ENCODE measurements around the gene ARNT2. TPM values are rescaled to one million over a fixed set of nuclear protein-coding genes. Genes with fewer than 3 reads are reported as not detected.

Gene ARNT2
- polyA plus RNA-seq, 1 of the 3 experiments (the other 2 are of a cell fraction), result 17.0 TPM

- H3K36me3 ChIP-seq (replicated peaks in 1 of 2; ENCODE audit: control insufficient read depth in 1 of 2, insufficient read depth in 2 of 2, low read length in 1 of 2), result peaks cover 3 to 5% of the 10 kb centered on the region in 2 experiments
- CTCF ChIA-PET, result interaction anchor here (1.0 to 16.5 kb wide), 8 partner anchors 9 to 512 kb away, joined by 3 to 185 read pairs (median 30); partner anchors contain the start of gene CEMIP
- H3K79me2 ChIP-seq (ENCODE audit: insufficient read depth), result no peaks in the 10 kb centered on the region
- H3K27me3 ChIP-seq (ENCODE audit: insufficient read depth), result no peaks in the 10 kb centered on the region
- POLR2A ChIA-PET, result no interaction called here
- peaks cover 7 to 13% of the 10 kb centered on the region in 2 experiments; a peak in 3 of 4 replicates for H3K4me1 ChIP-seq (ENCODE audit: control insufficient read depth in 1 of 2, insufficient read depth in 2 of 2, low read depth in 1 of 2, low read length in 1 of 2)
- WGBS (ENCODE audit: low lambda C conversion rate), result 96% methylated on average over 3 of the region's 3 CpGs
- H3K9me3 ChIP-seq, result no peaks in the 10 kb centered on the region
- H3K27ac ChIP-seq (ENCODE audit: low read depth in 2 of 2, low read length in 1 of 2), result no peak overlapping the region
- H3K4me2 ChIP-seq, result no peak overlapping the region
- H3K9ac ChIP-seq, result no peak overlapping the region
- H3F3A ChIP-seq (replicated peaks; ENCODE audit: insufficient read depth), result peaks cover 8% of the 10 kb centered on the region
- no peak for DNase-seq
- no peak for TF ChIP-seq MAX (IDR thresholded peaks at IDR 0.05; ENCODE audit: low read depth)
- no peak for TF ChIP-seq YY1 (IDR thresholded peaks at IDR 0.05; ENCODE audit: low read depth)
- no peak for TF ChIP-seq MXI1 (IDR thresholded peaks at IDR 0.05; ENCODE audit: low read depth, low read length)
- no peak for TF ChIP-seq RCOR1 (IDR thresholded peaks at IDR 0.05; ENCODE audit: low read length)
- TF ChIP-seq JUND (IDR thresholded peaks at IDR 0.05), result no peak
- no peak for TF ChIP-seq ZBTB33 (IDR thresholded peaks at IDR 0.05; ENCODE audit: borderline replicate concordance, low read depth)
- TF ChIP-seq TCF12 (IDR thresholded peaks at IDR 0.05), result no peak
- no peak for TF ChIP-seq RAD21 (IDR thresholded peaks at IDR 0.05; ENCODE audit: low read length)
- TF ChIP-seq FOXM1 (IDR thresholded peaks at IDR 0.05; ENCODE audit: low read depth), result no peak
- TF ChIP-seq PBX3 (IDR thresholded peaks at IDR 0.05), result no peak
- no peak for TF ChIP-seq NRF1 (IDR thresholded peaks at IDR 0.05; ENCODE audit: low read depth, low read length)
- TF ChIP-seq USF2 (IDR thresholded peaks at IDR 0.05; ENCODE audit: borderline replicate concordance, low read depth, low read length), result no peak
- TF ChIP-seq POLR2AphosphoS5 (IDR thresholded peaks at IDR 0.05; ENCODE audit: low read depth, low read length), result no peak
- no peak for TF ChIP-seq CTCF (IDR thresholded peaks at IDR 0.05)
- no peak for TF ChIP-seq MEF2A (IDR thresholded peaks at IDR 0.05; ENCODE audit: borderline replicate concordance, low read depth)
- no peak overlapping the region for H3K4me3 ChIP-seq (ENCODE audit: low read depth in 2 of 2, low read length in 1 of 2)
- H4K20me1 ChIP-seq (ENCODE audit: insufficient read depth), result no peaks in the 10 kb centered on the region
- no peak overlapping the region for H2AFZ ChIP-seq (ENCODE audit: low read depth)
- H3K9me2 ChIP-seq, result no peaks in the 10 kb centered on the region
Measured at GRCh38 chr15:80457896-80458295, 53.7 kb downstream of the ARNT2 start.
